Esophagus muscularis mucosa (tissue), 4 donors: ENCODE measurements around the gene USP32.

ENCODE experiments used
- CTCF ChIP-seq, 3 experiments: fragments of 200-600 bp in 2 of 3; fragments of 450-650 bp in 1 of 3; sonication (generic) in 2 of 3; IDR thresholded peaks; one replicate each; pipeline ENCODE4 v1.5.1; 2017 to 2019; ENCODE audit warnings: antibody characterized with exemption in 3 of 3, mild to moderate bottlenecking in 2 of 3, moderate library complexity in 1 of 3
- EP300 ChIP-seq: sonication (generic); formaldehyde crosslinking; IDR thresholded peaks from one replicate; pipeline ENCODE4 v1.6.1; 2017; ENCODE audit warnings: antibody characterized with exemption
- POLR2A ChIP-seq: fragments of 450-650 bp; IDR thresholded peaks from one replicate; pipeline ENCODE4 v1.6.1; 2017; ENCODE audit warnings: antibody characterized with exemption, moderate library complexity, mild to moderate bottlenecking, low read depth

GRCh38 chr17:60283816-60284215 is 108.1 kb downstream of the USP32 start:
- TF ChIP-seq EP300, result no peak
- no peak for TF ChIP-seq POLR2A
- no peak for TF ChIP-seq CTCF (IDR thresholded peaks at IDR 0.05)
